TTC549 (cell line): ENCODE results near the gene THNSL1.

ENCODE experiments used
- FAIRE-seq: peaks from 2 replicates; lab custom pipeline; 2012; peaks lifted over from hg19 to GRCh38; lab: Jason Lieb, UNC

THNSL1 gene

GRCh38 chr10:25061125-25061524, 44.7 kb downstream of the THNSL1 start:
- FAIRE-seq: no peak

GRCh38 chr10:25061711-25062449, 45.5 kb downstream of the THNSL1 start:
- FAIRE-seq: no peak

- FAIRE-seq: no peak
Observed at GRCh38 chr10:25063157-25063556, 46.7 kb downstream of the THNSL1 start.

GRCh38 chr10:25063644-25064043, 47.2 kb downstream of the THNSL1 start:
- FAIRE-seq: no peak

GRCh38 chr10:25064401-25064800, 48.0 kb downstream of the THNSL1 start:
- no peak for FAIRE-seq

- no peak for FAIRE-seq
Observed at GRCh38 chr10:25065761-25066476, 49.5 kb downstream of the THNSL1 start.

GRCh38 chr10:25068152-25069058, 52.0 kb downstream of the THNSL1 start:
- no peak for FAIRE-seq

GRCh38 chr10:25071227-25071626, 54.8 kb downstream of the THNSL1 start:
- FAIRE-seq: no peak

- FAIRE-seq: no peak
Observed at GRCh38 chr10:25072786-25073185, 56.4 kb downstream of the THNSL1 start.

GRCh38 chr10:25075825-25076224, 59.4 kb downstream of the THNSL1 start:
- no peak for FAIRE-seq
